MM.1S (cell line): ENCODE data around the gene FBXL19.

ENCODE experiments used
- DNase-seq: peaks from one replicate; pipeline ENCODE4 v3.0.0-alpha.2; 2015
- H2AFZ ChIP-seq: fragments of 300-600 bp; sonication (generic); 2 replicates; pipeline ENCODE4 v1.6.0; 2016; ENCODE audit warnings: antibody characterized with exemption, low read length
- H3F3A ChIP-seq: fragments of 300-600 bp; sonication (generic); 2 replicates; pipeline ENCODE4 v1.6.1; 2016; ENCODE audit warnings: mild to moderate bottlenecking, antibody characterized with exemption, low read length, moderate library complexity, mixed read lengths; ENCODE audit not compliant: insufficient read depth
- H3K27ac ChIP-seq: fragments of 300-600 bp; sonication (generic); 2 replicates; pipeline ENCODE4 v1.5.1; 2016; ENCODE audit warnings: mild to moderate bottlenecking, low read length
- H3K27me3 ChIP-seq: fragments of 300-600 bp; sonication (generic); replicated peaks from 2 replicates; pipeline ENCODE4 v1.6.0; 2016; ENCODE audit warnings: low read length; ENCODE audit not compliant: insufficient read depth
- H3K36me3 ChIP-seq: fragments of 300-600 bp; sonication (generic); replicated peaks from 2 replicates; pipeline ENCODE4 v1.6.1; 2016; ENCODE audit warnings: mild to moderate bottlenecking, low read length, mixed read lengths; ENCODE audit not compliant: insufficient read depth
- H3K4me1 ChIP-seq: fragments of 300-600 bp; sonication (generic); 2 replicates; pipeline ENCODE4 v1.6.1; 2016; ENCODE audit warnings: low read length, mixed read lengths
- H3K4me2 ChIP-seq: fragments of 300-600 bp; sonication (generic); 2 replicates; pipeline ENCODE4 v1.6.0; 2016; ENCODE audit warnings: low read depth, low read length
- H3K4me3 ChIP-seq: fragments of 300-600 bp; sonication (generic); 2 replicates; pipeline ENCODE4 v1.5.1; 2016; ENCODE audit warnings: low read length, mixed read lengths
- H3K79me2 ChIP-seq: fragments of 300-600 bp; sonication (generic); 2 replicates; pipeline ENCODE4 v1.6.1; 2016; ENCODE audit warnings: mixed run types, low read length, mixed read lengths
- H3K9ac ChIP-seq: fragments of 300-600 bp; sonication (generic); 2 replicates; pipeline ENCODE4 v1.6.1; 2016; ENCODE audit warnings: low read length, mixed read lengths
- H3K9me2 ChIP-seq: fragments of 300-600 bp; sonication (generic); replicated peaks from 2 replicates; pipeline ENCODE4 v1.6.1; 2016; ENCODE audit warnings: mild to moderate bottlenecking, low read length, mixed read lengths; ENCODE audit not compliant: insufficient read depth
- H3K9me3 ChIP-seq: fragments of 300-600 bp; sonication (generic); replicated peaks from 2 replicates; pipeline ENCODE4 v1.6.1; 2016; ENCODE audit warnings: mild to moderate bottlenecking, low read length, mixed read lengths; ENCODE audit not compliant: insufficient read depth
- H4K20me1 ChIP-seq: fragments of 300-600 bp; sonication (generic); 2 replicates; pipeline ENCODE4 v1.6.1; 2016; ENCODE audit warnings: mild to moderate bottlenecking, low read length, moderate library complexity, mixed read lengths; ENCODE audit not compliant: insufficient read depth
- EZH2 ChIP-seq: fragments of 300-600 bp; sonication (generic); optimal IDR thresholded peaks from 2 replicates; pipeline ENCODE3; 2017; ENCODE audit warnings: low read depth, mild to moderate bottlenecking, antibody characterized with exemption, low read length, mixed read lengths
- EZH2phosphoT487 ChIP-seq: fragments of 300-600 bp; sonication (generic); IDR thresholded peaks from 2 replicates; pipeline ENCODE4 v1.6.1; 2018; ENCODE audit warnings: antibody characterized with exemption, low read length
- TF ChIP-seq, protein P1 (sequence below): fragments of 300-600 bp; sonication (generic); IDR thresholded peaks from 2 replicates; pipeline ENCODE4 v1.5.1; 2016; ENCODE audit warnings: antibody characterized with exemption, low read length, mixed read lengths

The FBXL19 gene

GRCh38 chr16:30951193-30951592, 27.8 kb downstream of the FBXL19 start:
- no peak overlapping the region for H3K4me2 ChIP-seq
- H3F3A ChIP-seq: peaks cover 18% of the 10 kb centered on the region
- H3K4me3 ChIP-seq: no peak overlapping the region
- no peaks in the 10 kb centered on the region for H3K36me3 ChIP-seq
- no peaks in the 10 kb centered on the region for H4K20me1 ChIP-seq
- no peak overlapping the region for H2AFZ ChIP-seq
- H3K9ac ChIP-seq: no peak overlapping the region
- no peak for DNase-seq
- peaks cover 11% of the 10 kb centered on the region for H3K4me1 ChIP-seq
- H3K9me2 ChIP-seq: no peaks in the 10 kb centered on the region
- TF ChIP-seq EZH2phosphoT487 (no peak), EZH2 (no peak)
- TF ChIP-seq, protein P1, sequence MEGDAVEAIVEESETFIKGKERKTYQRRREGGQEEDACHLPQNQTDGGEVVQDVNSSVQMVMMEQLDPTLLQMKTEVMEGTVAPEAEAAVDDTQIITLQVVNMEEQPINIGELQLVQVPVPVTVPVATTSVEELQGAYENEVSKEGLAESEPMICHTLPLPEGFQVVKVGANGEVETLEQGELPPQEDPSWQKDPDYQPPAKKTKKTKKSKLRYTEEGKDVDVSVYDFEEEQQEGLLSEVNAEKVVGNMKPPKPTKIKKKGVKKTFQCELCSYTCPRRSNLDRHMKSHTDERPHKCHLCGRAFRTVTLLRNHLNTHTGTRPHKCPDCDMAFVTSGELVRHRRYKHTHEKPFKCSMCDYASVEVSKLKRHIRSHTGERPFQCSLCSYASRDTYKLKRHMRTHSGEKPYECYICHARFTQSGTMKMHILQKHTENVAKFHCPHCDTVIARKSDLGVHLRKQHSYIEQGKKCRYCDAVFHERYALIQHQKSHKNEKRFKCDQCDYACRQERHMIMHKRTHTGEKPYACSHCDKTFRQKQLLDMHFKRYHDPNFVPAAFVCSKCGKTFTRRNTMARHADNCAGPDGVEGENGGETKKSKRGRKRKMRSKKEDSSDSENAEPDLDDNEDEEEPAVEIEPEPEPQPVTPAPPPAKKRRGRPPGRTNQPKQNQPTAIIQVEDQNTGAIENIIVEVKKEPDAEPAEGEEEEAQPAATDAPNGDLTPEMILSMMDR: no peak
- H3K27me3 ChIP-seq: no peaks in the 10 kb centered on the region
- H3K9me3 ChIP-seq: no peaks in the 10 kb centered on the region
- no peak overlapping the region for H3K27ac ChIP-seq
- H3K79me2 ChIP-seq: peaks cover 14% of the 10 kb centered on the region

DNA sequence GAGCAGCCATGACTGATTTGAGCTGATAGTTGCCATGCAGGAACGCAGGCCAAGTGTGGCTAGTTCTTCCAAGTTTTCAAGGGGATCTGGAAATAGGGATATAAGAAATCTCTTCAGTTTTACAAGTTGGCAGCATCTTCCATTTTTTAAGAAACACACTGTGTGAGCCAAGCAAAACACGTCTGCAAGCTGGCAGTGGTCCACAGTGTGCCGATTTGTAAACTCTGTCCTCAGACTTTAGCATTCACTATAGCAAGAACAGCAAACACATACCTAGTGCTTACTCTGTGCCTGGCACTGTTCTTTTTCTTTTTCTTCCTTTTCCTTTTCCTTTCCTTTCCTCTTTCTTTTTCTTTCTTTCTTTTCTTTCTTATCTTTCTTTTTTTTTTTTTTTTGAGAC, 28.4 kb downstream of the FBXL19 start:
- H3K9me3 ChIP-seq: no peaks in the 10 kb centered on the region
- H3K9me2 ChIP-seq: no peaks in the 10 kb centered on the region
- H3F3A ChIP-seq: peaks cover 23% of the 10 kb centered on the region
- no peak overlapping the region for H3K4me3 ChIP-seq
- H3K4me2 ChIP-seq: no peak overlapping the region
- no peaks in the 10 kb centered on the region for H4K20me1 ChIP-seq
- no peak for DNase-seq
- H3K4me1 ChIP-seq: peaks cover 16% of the 10 kb centered on the region
- H2AFZ ChIP-seq: no peak overlapping the region
- TF ChIP-seq, protein P1: no peak
- TF ChIP-seq EZH2phosphoT487: no peak
- no peak for TF ChIP-seq EZH2
- H3K27ac ChIP-seq: no peak overlapping the region
- no peak overlapping the region for H3K9ac ChIP-seq
- H3K36me3 ChIP-seq: no peaks in the 10 kb centered on the region
- H3K27me3 ChIP-seq: no peaks in the 10 kb centered on the region
- H3K79me2 ChIP-seq: peaks cover 14% of the 10 kb centered on the region

DNA sequence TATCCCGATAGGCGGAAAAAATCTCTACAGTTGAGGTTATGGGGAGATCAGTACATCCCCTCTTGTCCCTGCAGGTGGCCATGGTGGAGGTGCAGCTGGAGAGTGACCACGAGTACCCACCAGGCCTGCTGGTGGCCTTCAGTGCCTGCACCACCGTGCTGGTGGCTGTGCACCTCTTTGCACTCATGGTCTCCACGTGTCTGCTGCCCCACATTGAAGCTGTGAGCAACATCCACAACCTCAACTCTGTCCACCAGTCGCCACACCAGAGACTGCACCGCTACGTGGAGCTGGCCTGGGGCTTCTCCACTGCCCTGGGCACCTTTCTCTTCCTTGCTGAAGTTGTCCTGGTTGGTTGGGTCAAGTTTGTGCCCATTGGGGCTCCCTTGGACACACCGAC, 29.7 kb downstream of the FBXL19 start:
- TF ChIP-seq EZH2 (no peak), EZH2phosphoT487 (no peak)
- TF ChIP-seq, protein P1: no peak
- no peaks in the 10 kb centered on the region for H4K20me1 ChIP-seq

More for the DNA sequence above, 29.7 kb downstream of the FBXL19 start:
- H2AFZ ChIP-seq: no peak overlapping the region
- H3K4me2 ChIP-seq: no peak overlapping the region
- H3K27me3 ChIP-seq: no peaks in the 10 kb centered on the region
- no peaks in the 10 kb centered on the region for H3K36me3 ChIP-seq
- peaks cover 17% of the 10 kb centered on the region for H3K4me1 ChIP-seq
- no peaks in the 10 kb centered on the region for H3K9me3 ChIP-seq
- H3K27ac ChIP-seq: no peak overlapping the region
- H3F3A ChIP-seq: peaks cover 29% of the 10 kb centered on the region
- peaks cover 14% of the 10 kb centered on the region for H3K79me2 ChIP-seq
- H3K9me2 ChIP-seq: no peaks in the 10 kb centered on the region
- H3K4me3 ChIP-seq: no peak overlapping the region
- DNase-seq: no peak
- no peak overlapping the region for H3K9ac ChIP-seq
